Mesenchymal stem cell (in vitro differentiated cells and primary cell): ENCODE measurements around the gene MAPKAPK3.

Source experiments
- DNase-seq: peaks from one replicate; pipeline ENCODE4 v3.0.0-alpha.2; 2013
- H2AFZ ChIP-seq: one replicate; pipeline ENCODE4 v1.6.1; 2013; ENCODE audit warnings: low read depth, mild to moderate bottlenecking, control low read depth, inconsistent platforms, low read length, moderate library complexity
- H2AK5ac ChIP-seq: 2 replicates; pipeline ENCODE4 v1.6.1; 2013; ENCODE audit warnings: low read length, moderate library complexity, mild to moderate bottlenecking, inconsistent platforms; ENCODE audit not compliant: severe bottlenecking
- H2BK120ac ChIP-seq: one replicate; pipeline ENCODE4 v1.6.1; 2013; ENCODE audit warnings: low read depth, mild to moderate bottlenecking, inconsistent platforms, low read length, moderate library complexity
- H2BK12ac ChIP-seq, 2 experiments: one replicate each; pipeline ENCODE4 v1.6.1; 2013; ENCODE audit warnings: inconsistent platforms in 2 of 2, low read length in 2 of 2, mild to moderate bottlenecking in 2 of 2, moderate library complexity in 2 of 2, control low read depth in 1 of 2
- H2BK15ac ChIP-seq: one replicate; pipeline ENCODE4 v1.6.1; 2013; ENCODE audit warnings: mild to moderate bottlenecking, low read depth, inconsistent platforms; ENCODE audit not compliant: poor library complexity, severe bottlenecking
- H2BK5ac ChIP-seq: 2 replicates; pipeline ENCODE4 v1.6.1; 2013; ENCODE audit warnings: low read depth, mild to moderate bottlenecking, low read length, control low read depth, inconsistent platforms; ENCODE audit not compliant: poor library complexity, severe bottlenecking
- H3K14ac ChIP-seq, 2 experiments: one replicate each; pipeline ENCODE4 v1.6.1; 2013; ENCODE audit warnings: inconsistent platforms in 2 of 2, low read length in 2 of 2, control low read depth in 1 of 2, mild to moderate bottlenecking in 1 of 2, moderate library complexity in 1 of 2
- H3K18ac ChIP-seq, 2 experiments: one replicate each; pipeline ENCODE4 v1.6.1; 2013; ENCODE audit warnings: inconsistent platforms in 2 of 2, low read length in 2 of 2, control low read depth in 1 of 2, low read depth in 1 of 2, mild to moderate bottlenecking in 1 of 2
- H3K23ac ChIP-seq, 2 experiments: one replicate each; pipeline ENCODE4 v1.6.1; 2013; ENCODE audit warnings: inconsistent platforms in 2 of 2, low read length in 2 of 2, mild to moderate bottlenecking in 2 of 2, moderate library complexity in 2 of 2, control low read depth in 1 of 2
- H3K27ac ChIP-seq: 2 replicates; pipeline ENCODE4 v1.5.1; 2013; ENCODE audit warnings: mild to moderate bottlenecking, moderate library complexity, low read length, control low read depth, inconsistent platforms; ENCODE audit not compliant: poor library complexity, severe bottlenecking
- H3K27me3 ChIP-seq, 2 experiments: 2 replicates each; pipeline versions ENCODE4 v1.6.1 to v1.7.0; 2013; ENCODE audit warnings: low read length in 2 of 2, mild to moderate bottlenecking in 2 of 2, moderate library complexity in 2 of 2, control low read depth in 1 of 2, inconsistent platforms in 1 of 2; ENCODE audit not compliant: control insufficient read depth in 1 of 2, insufficient read depth in 1 of 2
- H3K36me3 ChIP-seq, 2 experiments: 2 replicates each; pipeline versions ENCODE4 v1.6.1 to v1.7.0; 2013; ENCODE audit warnings: low read length in 2 of 2, control low read depth in 1 of 2, inconsistent platforms in 1 of 2, low read depth in 1 of 2, mild to moderate bottlenecking in 1 of 2; ENCODE audit not compliant: insufficient read depth in 2 of 2, control insufficient read depth in 1 of 2
- H3K4ac ChIP-seq, 2 experiments: one replicate each; pipeline ENCODE4 v1.6.1; 2013; ENCODE audit warnings: inconsistent platforms in 2 of 2, low read length in 2 of 2, mild to moderate bottlenecking in 2 of 2, moderate library complexity in 2 of 2, control low read depth in 1 of 2, low read depth in 1 of 2
- H3K4me1 ChIP-seq: 2 replicates; pipeline ENCODE4 v1.6.1; 2013; ENCODE audit warnings: low read depth, low read length, control low read depth; ENCODE audit not compliant: control insufficient read depth, insufficient read depth
- H3K4me2 ChIP-seq: 2 replicates; pipeline ENCODE4 v1.6.1; 2013; ENCODE audit warnings: low read length, mild to moderate bottlenecking, inconsistent platforms; ENCODE audit not compliant: poor library complexity, severe bottlenecking
- H3K4me3 ChIP-seq, 2 experiments: 2 replicates each; pipeline versions ENCODE4 v1.5.1 to v1.7.0; 2013; ENCODE audit warnings: low read length in 2 of 2, mild to moderate bottlenecking in 2 of 2, control low read depth in 1 of 2, low read depth in 1 of 2; ENCODE audit not compliant: insufficient read depth in 1 of 2
- H3K79me1 ChIP-seq: replicated peaks from 2 replicates; pipeline ENCODE4 v1.6.1; 2013; ENCODE audit warnings: mild to moderate bottlenecking, control low read depth, low read length, inconsistent platforms; ENCODE audit not compliant: poor library complexity, severe bottlenecking
- H3K9ac ChIP-seq: 2 replicates; pipeline ENCODE4 v1.7.0; 2013; ENCODE audit warnings: mild to moderate bottlenecking, low read length, moderate library complexity
- H3K9me3 ChIP-seq: 2 replicates; pipeline ENCODE4 v1.7.0; 2013; ENCODE audit warnings: mild to moderate bottlenecking, low read length; ENCODE audit not compliant: control insufficient read depth
- H4K8ac ChIP-seq: one replicate; pipeline ENCODE4 v1.6.1; 2013; ENCODE audit warnings: inconsistent platforms, mild to moderate bottlenecking, low read length, moderate library complexity
- H4K91ac ChIP-seq: one replicate; pipeline ENCODE4 v1.6.1; 2013; ENCODE audit warnings: mild to moderate bottlenecking, low read length, inconsistent platforms
- WGBS: methylation state at CpG from one replicate; pipeline ENCODE4 v1.1.7; 2013; ENCODE audit warnings: mixed read lengths; 5-methylcytosine and 5-hydroxymethylcytosine counted together

Gene MAPKAPK3

GRCh38 chr3:50580683-50581458 is 36.1 kb upstream of the MAPKAPK3 start:
- Histone ChIP-seq H2AK5ac (no peak overlapping the region), H3K9ac (no peak overlapping the region), H4K8ac (no peak overlapping the region), H4K91ac (no peak overlapping the region), H3K36me3 (peaks cover 47 to 58% of the 10 kb centered on the region in 2 experiments), H2BK12ac (no peak overlapping the region), H3K4me3 (no peak overlapping the region), H3K27me3 (no peaks in the 10 kb centered on the region), H2AFZ (no peak overlapping the region), H3K4me1 (no peaks in the 10 kb centered on the region), H3K9me3 (no peaks in the 10 kb centered on the region), H3K14ac (no peak overlapping the region), H3K23ac (no peak overlapping the region), H3K79me1 (no peaks in the 10 kb centered on the region), H3K18ac (no peak overlapping the region), H3K4ac (no peak overlapping the region), H2BK5ac (no peak overlapping the region), H3K27ac (no peak overlapping the region), H3K4me2 (no peak overlapping the region), H2BK120ac (no peak overlapping the region), H2BK15ac (no peak overlapping the region)
- no peak for DNase-seq
- WGBS, result 95% methylated on average over 9 of the region's 9 CpGs

- Histone ChIP-seq H4K8ac (no peak overlapping the region), H2BK120ac (no peak overlapping the region), H2BK15ac (no peak overlapping the region), H3K4me3 (no peak overlapping the region), H3K23ac (no peak overlapping the region), H2BK5ac (no peak overlapping the region), H3K4me2 (no peak overlapping the region), H3K9me3 (no peaks in the 10 kb centered on the region), H3K4ac (no peak overlapping the region), H3K36me3 (peaks cover 47 to 58% of the 10 kb centered on the region in 2 experiments), H3K79me1 (no peaks in the 10 kb centered on the region), H3K27me3 (no peaks in the 10 kb centered on the region), H4K91ac (no peak overlapping the region), H2BK12ac (no peak overlapping the region), H3K18ac (no peak overlapping the region), H3K4me1 (no peaks in the 10 kb centered on the region), H3K14ac (no peak overlapping the region), H2AK5ac (no peak overlapping the region), H3K27ac (no peak overlapping the region), H3K9ac (no peak overlapping the region), H2AFZ (no peak overlapping the region)
- no peak for DNase-seq
- 96% methylated on average over 2 of the region's 2 CpGs for WGBS
Measured at GRCh38 chr3:50581459-50581842, 35.5 kb upstream of the MAPKAPK3 start.

- Histone ChIP-seq H4K91ac (no peak overlapping the region), H2AFZ (no peak overlapping the region), H3K4me1 (no peaks in the 10 kb centered on the region), H3K4ac (no peak overlapping the region), H3K27ac (no peak overlapping the region), H3K4me3 (no peak overlapping the region), H3K9ac (no peak overlapping the region), H3K4me2 (no peak overlapping the region), H2AK5ac (no peak overlapping the region), H3K14ac (no peak overlapping the region), H3K9me3 (no peaks in the 10 kb centered on the region), H4K8ac (no peak overlapping the region), H2BK120ac (no peak overlapping the region), H3K79me1 (no peaks in the 10 kb centered on the region), H3K23ac (no peak overlapping the region), H2BK5ac (no peak overlapping the region), H2BK15ac (no peak overlapping the region), H2BK12ac (no peak overlapping the region), H3K36me3 (peaks cover 42 to 53% of the 10 kb centered on the region in 2 experiments), H3K18ac (no peak overlapping the region), H3K27me3 (no peaks in the 10 kb centered on the region)
- WGBS, result 85% methylated on average over 8 of the region's 9 CpGs
- DNase-seq, result no peak
Measured at GRCh38 chr3:50582083-50582482, 34.9 kb upstream of the MAPKAPK3 start.

GRCh38 chr3:50583897-50584296 is 33.1 kb upstream of the MAPKAPK3 start:
- Histone ChIP-seq H3K9me3 (no peaks in the 10 kb centered on the region), H2AK5ac (no peak overlapping the region), H4K91ac (no peak overlapping the region), H3K4ac (no peak overlapping the region), H3K27ac (no peak overlapping the region), H3K4me2 (no peak overlapping the region), H3K18ac (no peak overlapping the region), H2BK120ac (no peak overlapping the region), H3K79me1 (no peaks in the 10 kb centered on the region), H2BK5ac (no peak overlapping the region), H3K9ac (no peak overlapping the region), H4K8ac (no peak overlapping the region), H2BK12ac (no peak overlapping the region), H3K27me3 (no peaks in the 10 kb centered on the region), H3K23ac (no peak overlapping the region), H2AFZ (no peak overlapping the region), H3K4me1 (no peaks in the 10 kb centered on the region), H3K4me3 (no peak overlapping the region), H3K36me3 (peaks cover 24 to 36% of the 10 kb centered on the region in 2 experiments), H2BK15ac (no peak overlapping the region), H3K14ac (no peak overlapping the region)
- no peak for DNase-seq
- 88% methylated on average over 6 of the region's 6 CpGs for WGBS
